Effector memory CD4-positive, alpha-beta T cell (primary cell): ENCODE measurements around the gene PCDHGC5.

Experiments
- DNase-seq, 3 donors: peaks; one replicate each; pipeline ENCODE4 v3.0.0-alpha.2; 2020
- H3K27ac ChIP-seq: 2 replicates; pipeline ENCODE4 v1.7.0; 2013; ENCODE audit warnings: mild to moderate bottlenecking, low read length, moderate library complexity; ENCODE audit not compliant: insufficient read depth, poor library complexity, severe bottlenecking
- H3K27me3 ChIP-seq: replicated peaks from 2 replicates; pipeline ENCODE4 v1.7.0; 2013; ENCODE audit warnings: mild to moderate bottlenecking, low read length; ENCODE audit not compliant: insufficient read depth, control insufficient read depth, poor library complexity, severe bottlenecking
- H3K36me3 ChIP-seq: 2 replicates; pipeline ENCODE4 v1.7.0; 2013; ENCODE audit warnings: mild to moderate bottlenecking, low read length, moderate library complexity; ENCODE audit not compliant: control insufficient read depth, insufficient read depth
- H3K4me1 ChIP-seq: 2 replicates; pipeline ENCODE4 v1.7.0; 2013; ENCODE audit warnings: low read length, mild to moderate bottlenecking; ENCODE audit not compliant: control insufficient read depth, insufficient read depth, poor library complexity, severe bottlenecking
- H3K4me3 ChIP-seq: 2 replicates; pipeline ENCODE4 v1.7.0; 2013; ENCODE audit warnings: low read length, low read depth, mild to moderate bottlenecking; ENCODE audit not compliant: insufficient read depth, poor library complexity, severe bottlenecking
- H3K9me3 ChIP-seq: 2 replicates; pipeline ENCODE4 v1.7.0; 2013; ENCODE audit warnings: mild to moderate bottlenecking, low read length, moderate library complexity; ENCODE audit not compliant: control insufficient read depth

Gene PCDHGC5

GRCh38 chr5:141478321-141478945 lies 10.4 kb upstream of the PCDHGC5 start:
- H3K4me3 ChIP-seq, result no peak overlapping the region
- no peaks in the 10 kb centered on the region for H3K36me3 ChIP-seq
- no peak for DNase-seq
- no peak overlapping the region for H3K27ac ChIP-seq
- H3K27me3 ChIP-seq, result peaks cover 26% of the 10 kb centered on the region
- H3K4me1 ChIP-seq, result peaks cover 9% of the 10 kb centered on the region
- no peaks in the 10 kb centered on the region for H3K9me3 ChIP-seq

DNA sequence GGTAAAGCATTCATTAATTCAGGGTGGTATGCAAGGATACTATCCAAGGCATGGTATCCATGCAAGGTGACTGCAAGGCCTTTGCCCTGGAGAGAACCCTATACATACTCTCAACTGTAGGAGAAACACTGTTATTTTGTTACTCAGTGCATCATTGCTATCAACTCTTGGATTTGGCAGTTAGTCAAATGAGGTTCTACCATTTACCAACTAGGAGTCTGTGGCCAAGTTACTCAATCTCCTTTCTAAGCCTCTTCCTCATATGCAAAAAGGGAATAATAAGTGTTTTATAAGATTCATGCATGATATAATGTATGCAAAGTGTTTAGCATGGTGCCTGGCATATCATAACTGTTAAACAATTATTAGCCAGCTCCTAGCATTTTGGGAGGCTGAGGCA lies 9.1 kb upstream of the PCDHGC5 start:
- Histone ChIP-seq H3K27me3 (peaks cover 33% of the 10 kb centered on the region), H3K9me3 (no peaks in the 10 kb centered on the region), H3K36me3 (no peaks in the 10 kb centered on the region), H3K4me3 (no peak overlapping the region), H3K27ac (no peak overlapping the region), H3K4me1 (peaks cover 11% of the 10 kb centered on the region)
- DNase-seq, result no peak

DNA sequence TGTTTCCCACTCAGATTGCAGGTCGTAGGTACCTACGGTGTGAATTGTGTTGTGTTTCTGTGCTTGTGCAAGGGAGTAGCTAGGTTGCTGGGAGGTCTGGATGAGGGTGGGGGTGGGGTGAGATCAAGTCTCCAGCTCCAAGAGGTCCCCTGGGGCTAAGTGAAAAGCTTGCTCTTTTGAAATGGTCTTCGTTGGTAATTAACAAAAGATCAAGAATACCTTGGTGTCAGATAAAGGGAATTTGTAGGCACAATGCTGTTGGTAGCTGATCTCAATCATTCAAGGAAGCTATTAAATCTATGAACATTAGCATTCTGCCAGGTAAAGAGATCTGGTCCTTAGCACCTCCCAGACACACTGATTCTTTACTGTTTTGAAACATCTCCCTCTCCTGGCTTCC lies 5.0 kb upstream of the PCDHGC5 start:
- Histone ChIP-seq H3K27ac (no peak overlapping the region), H3K36me3 (no peaks in the 10 kb centered on the region), H3K27me3 (peaks cover 30% of the 10 kb centered on the region), H3K4me1 (peaks cover 9% of the 10 kb centered on the region), H3K9me3 (no peaks in the 10 kb centered on the region), H3K4me3 (no peak overlapping the region)
- no peak for DNase-seq

DNA sequence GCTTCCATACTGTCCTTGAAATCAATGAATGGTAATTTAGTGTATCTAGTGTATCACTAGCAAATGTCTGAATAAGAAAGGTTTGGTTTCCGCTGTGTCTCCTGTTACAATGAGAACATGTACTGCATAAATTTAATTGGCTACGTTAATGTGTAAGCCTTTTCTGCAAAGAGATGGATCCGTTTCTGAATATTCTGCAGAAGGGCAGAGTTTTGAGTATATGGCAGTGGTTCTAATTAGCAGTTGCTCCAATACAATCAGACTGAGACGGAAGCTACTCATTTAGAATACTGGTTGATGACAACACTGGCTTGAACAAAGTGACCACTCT lies 4.6 kb upstream of the PCDHGC5 start:
- H3K36me3 ChIP-seq, result no peaks in the 10 kb centered on the region
- H3K27me3 ChIP-seq, result peaks cover 30% of the 10 kb centered on the region
- DNase-seq, result no peak
- H3K4me1 ChIP-seq, result peaks cover 9% of the 10 kb centered on the region
- H3K27ac ChIP-seq, result no peak overlapping the region
- no peaks in the 10 kb centered on the region for H3K9me3 ChIP-seq
- no peak overlapping the region for H3K4me3 ChIP-seq

DNA sequence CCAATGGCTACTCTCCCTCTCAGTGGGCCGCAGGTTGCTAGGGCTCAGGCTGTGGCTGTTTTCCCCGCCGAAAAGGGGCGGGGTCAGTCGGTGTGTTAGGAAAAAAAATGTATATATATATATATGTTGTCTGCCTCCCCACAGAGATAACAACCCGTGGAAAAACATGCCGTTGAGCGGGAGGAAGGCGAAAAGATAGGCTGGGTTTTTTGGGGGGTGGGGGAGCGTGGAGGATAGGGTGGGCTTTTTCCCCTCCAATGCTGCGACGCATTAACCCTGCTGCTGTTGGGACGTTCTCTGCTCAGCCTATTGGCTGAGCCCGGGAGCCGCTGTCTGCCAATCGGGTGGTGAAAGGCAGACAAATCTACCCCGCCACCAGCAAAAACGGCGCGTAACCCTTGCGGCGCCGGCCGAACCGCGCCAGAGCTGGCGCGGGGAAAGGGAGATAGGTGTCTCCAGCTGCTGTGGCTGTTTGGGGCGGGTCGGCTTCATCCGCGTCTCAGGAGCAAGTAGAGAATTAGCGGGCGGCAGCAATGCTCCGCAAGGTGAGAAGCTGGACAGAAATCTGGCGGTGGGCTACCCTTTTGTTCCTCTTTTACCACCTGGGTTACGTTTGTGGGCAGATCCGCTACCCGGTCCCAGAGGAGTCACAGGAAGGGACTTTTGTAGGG lies 4.1 kb upstream of the PCDHGC5 start, which contains the start of gene PCDHGC4:
PCDHGC4 (plus strand) TSS at position 390 of the 671 bp plus-strand sequence; CDS start at position 534, 144 bp downstream.
- H3K9me3 ChIP-seq, result no peaks in the 10 kb centered on the region
- no peaks in the 10 kb centered on the region for H3K36me3 ChIP-seq
- peaks cover 26% of the 10 kb centered on the region for H3K27me3 ChIP-seq
- H3K27ac ChIP-seq, result no peak within 1 kb of the TSS
- DNase-seq, result no peak
- H3K4me3 ChIP-seq, result no peak within 1 kb of the TSS
- H3K4me1 ChIP-seq, result peaks cover 9% of the 10 kb centered on the region

GRCh38 chr5:141485321-141486055 lies 3.4 kb upstream of the PCDHGC5 start:
- Histone ChIP-seq H3K4me1 (peaks cover 9% of the 10 kb centered on the region), H3K4me3 (no peak overlapping the region), H3K27ac (no peak overlapping the region), H3K9me3 (no peaks in the 10 kb centered on the region), H3K36me3 (no peaks in the 10 kb centered on the region), H3K27me3 (peaks cover 30% of the 10 kb centered on the region)
- no peak for DNase-seq

GRCh38 chr5:141486091-141486490 lies 2.8 kb upstream of the PCDHGC5 start:
- no peak for DNase-seq
- no peak overlapping the region for H3K27ac ChIP-seq
- no peaks in the 10 kb centered on the region for H3K9me3 ChIP-seq
- H3K27me3 ChIP-seq, result peaks cover 31% of the 10 kb centered on the region
- H3K36me3 ChIP-seq, result no peaks in the 10 kb centered on the region
- H3K4me3 ChIP-seq, result no peak overlapping the region
- H3K4me1 ChIP-seq, result peaks cover 9% of the 10 kb centered on the region

DNA sequence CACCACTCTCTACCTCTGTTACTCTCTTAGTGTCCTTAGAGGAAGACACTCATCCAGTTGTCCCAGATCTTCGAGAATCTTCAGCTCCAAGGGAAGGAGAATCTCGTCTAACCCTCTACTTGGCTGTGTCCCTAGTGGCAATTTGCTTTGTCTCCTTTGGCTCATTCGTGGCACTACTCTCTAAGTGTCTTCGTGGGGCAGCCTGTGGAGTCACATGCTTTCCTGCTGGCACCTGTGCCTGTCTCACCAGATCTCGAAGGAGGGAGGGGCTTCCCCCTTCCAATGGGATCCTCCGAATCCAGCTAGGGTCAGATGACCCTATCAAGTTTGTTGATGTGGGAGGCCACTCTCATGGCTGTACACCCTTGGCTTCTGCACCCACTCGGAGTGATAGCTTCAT lies 1.8 kb upstream of the PCDHGC5 start:
- no peak overlapping the region for H3K4me3 ChIP-seq
- H3K27me3 ChIP-seq, result peaks cover 40% of the 10 kb centered on the region
- H3K9me3 ChIP-seq, result no peaks in the 10 kb centered on the region
- no peak overlapping the region for H3K27ac ChIP-seq
- H3K36me3 ChIP-seq, result no peaks in the 10 kb centered on the region
- DNase-seq, result no peak
- peaks cover 17% of the 10 kb centered on the region for H3K4me1 ChIP-seq

GRCh38 chr5:141489841-141490240 lies 960 bp downstream of the PCDHGC5 start:
- H3K27me3 ChIP-seq, result peaks cover 43% of the 10 kb centered on the region
- peaks cover 24% of the 10 kb centered on the region for H3K4me1 ChIP-seq
- no peak overlapping the region for H3K4me3 ChIP-seq
- no peaks in the 10 kb centered on the region for H3K36me3 ChIP-seq
- DNase-seq, result no peak
- no peaks in the 10 kb centered on the region for H3K9me3 ChIP-seq
- H3K27ac ChIP-seq, result no peak overlapping the region

- Histone ChIP-seq H3K9me3 (no peaks in the 10 kb centered on the region), H3K4me3 (no peak overlapping the region), H3K36me3 (no peaks in the 10 kb centered on the region), H3K27me3 (peaks cover 39% of the 10 kb centered on the region), H3K4me1 (peaks cover 22% of the 10 kb centered on the region), H3K27ac (no peak overlapping the region)
- no peak for DNase-seq
Observed at GRCh38 chr5:141490271-141490670, 1.4 kb downstream of the PCDHGC5 start.
